Nephron (organoid): Measurements from ENCODE around the gene CTSW.

Experiments
- H3K27ac Mint-ChIP-seq, 3 experiments: 2 replicates each; pipeline ENCODE4 v1.8.0; 2020; ENCODE audit warnings: mixed read lengths in 3 of 3, mild to moderate bottlenecking in 2 of 3, moderate library complexity in 1 of 3
- H3K27me3 Mint-ChIP-seq: 2 replicates; pipeline ENCODE4 v1.8.0; 2021; ENCODE audit warnings: low read depth, mild to moderate bottlenecking, moderate library complexity, mixed read lengths
- H3K36me3 Mint-ChIP-seq: 2 replicates; pipeline ENCODE4 v1.8.0; 2020; ENCODE audit warnings: low read depth, mixed read lengths
- H3K4me1 Mint-ChIP-seq: 2 replicates; pipeline ENCODE4 v1.8.0; 2020; ENCODE audit warnings: mixed read lengths
- H3K4me3 Mint-ChIP-seq, 3 experiments: 2 replicates each; pipeline ENCODE4 v1.8.0; 2020; ENCODE audit warnings: mild to moderate bottlenecking in 3 of 3, mixed read lengths in 3 of 3, moderate library complexity in 2 of 3
- H3K9me3 Mint-ChIP-seq: 2 replicates; pipeline ENCODE4 v1.8.0; 2020; ENCODE audit warnings: mixed read lengths
- CTCF ChIP-seq, 3 experiments: fragments of 200-600 bp; sonication (generic); IDR thresholded peaks; one replicate each; pipeline ENCODE4 v1.5.0; 2021; ENCODE audit warnings: antibody characterized with exemption in 3 of 3; ENCODE audit not compliant: unreplicated experiment in 3 of 3

The CTSW gene

GRCh38 chr11:65869643-65870306 is 9.9 kb upstream of the CTSW start:
- Mint-ChIP-seq H3K36me3 (peaks cover 28% of the 10 kb centered on the region), H3K9me3 (no peaks in the 10 kb centered on the region), H3K4me1 (peaks cover 3% of the 10 kb centered on the region), H3K4me3 (peak overlapping the region; percentile 50 to 75 (median 65)), H3K27me3 (no peaks in the 10 kb centered on the region), H3K27ac (no peak overlapping the region)
- TF ChIP-seq CTCF (IDR thresholded peaks at IDR 0.05; ENCODE audit: unreplicated experiment in 3 of 3), result no peak

GRCh38 chr11:65870307-65870658 is 9.4 kb upstream of the CTSW start:
- H3K36me3 Mint-ChIP-seq, result peaks cover 24% of the 10 kb centered on the region
- no peak for TF ChIP-seq CTCF (IDR thresholded peaks at IDR 0.05; ENCODE audit: unreplicated experiment in 3 of 3)

GRCh38 chr11:65870706-65871681 is 8.6 kb upstream of the CTSW start:
- Mint-ChIP-seq H3K4me1 (peaks cover 3% of the 10 kb centered on the region), H3K4me3 (peak overlapping the region; percentile 86 to 92 (median 90)), H3K27ac (peak overlapping the region; percentile 74 to 93 (median 84)), H3K27me3 (no peaks in the 10 kb centered on the region), H3K36me3 (peaks cover 22% of the 10 kb centered on the region), H3K9me3 (no peaks in the 10 kb centered on the region)
- TF ChIP-seq CTCF (IDR thresholded peaks at IDR 0.05; ENCODE audit: unreplicated experiment in 3 of 3), result no peak

More at GRCh38 chr11:65870307-65870658, 9.4 kb upstream of the CTSW start:
- Mint-ChIP-seq H3K9me3 (no peaks in the 10 kb centered on the region), H3K4me1 (peaks cover 3% of the 10 kb centered on the region), H3K4me3 (peak overlapping the region; percentile 76 to 90 (median 86)), H3K27me3 (no peaks in the 10 kb centered on the region), H3K27ac (peak overlapping the region in 1 of 3 experiments; percentile 38)

GRCh38 chr11:65871811-65872548 is 7.7 kb upstream of the CTSW start:
- Mint-ChIP-seq H3K4me1 (peaks cover 3% of the 10 kb centered on the region), H3K4me3 (peak overlapping the region; percentile 86 to 92 (median 90)), H3K36me3 (peaks cover 18% of the 10 kb centered on the region), H3K9me3 (no peaks in the 10 kb centered on the region), H3K27me3 (no peaks in the 10 kb centered on the region), H3K27ac (peak overlapping the region; percentile 74 to 93 (median 84))
- no peak for TF ChIP-seq CTCF (IDR thresholded peaks at IDR 0.05; ENCODE audit: unreplicated experiment in 3 of 3)

GRCh38 chr11:65872586-65873317 is 6.9 kb upstream of the CTSW start, which contains the start of gene EFEMP2:
Gene EFEMP2, minus strand, starts transcription at chr11:65872800. Its CDS starts 446 bp downstream, at chr11:65872354.
- H3K4me1 Mint-ChIP-seq, result peaks cover 3% of the 10 kb centered on the region
- no peaks in the 10 kb centered on the region for H3K9me3 Mint-ChIP-seq
- H3K27ac Mint-ChIP-seq, result peak within 1 kb of the TSS; percentile 86 to 96 (median 93)

More at GRCh38 chr11:65872586-65873317, 6.9 kb upstream of the CTSW start, which contains the start of gene EFEMP2:
- H3K36me3 Mint-ChIP-seq, result peaks cover 10% of the 10 kb centered on the region
- H3K4me3 Mint-ChIP-seq, result peak within 1 kb of the TSS; percentile 93 to 100 (median 98)
- no peak for TF ChIP-seq CTCF (IDR thresholded peaks at IDR 0.05; ENCODE audit: unreplicated experiment in 3 of 3)
- H3K27me3 Mint-ChIP-seq, result no peaks in the 10 kb centered on the region
